SK-N-SH (cell line): ENCODE measurements around the gene MORC3. TPM values are rescaled to one million over a fixed set of nuclear protein-coding genes. Genes with fewer than 3 reads are reported as not detected.

ENCODE experiments used
- CTCF ChIA-PET: fragments of 300-600, 350-600 bp; formaldehyde crosslinking; extraction: SDS; loops from one replicate; lab custom pipeline; 2021; lab: Yijun Ruan, JAX
- POLR2A ChIA-PET: fragments of 350-600 bp; sonication (Branson Sonifier 250); formaldehyde crosslinking; extraction: SDS; loops from one replicate; lab custom pipeline; 2020; ENCODE audit warnings: antibody characterized with exemption, inconsistent platforms; lab: Yijun Ruan, JAX
- DNase-seq: peaks from one replicate; pipeline ENCODE4 v3.0.0; 2012
- H2AFZ ChIP-seq: fragments of 200-600 bp; sonication (generic); 2 replicates; pipeline ENCODE4 v1.8.1; 2016; ENCODE audit warnings: antibody characterized with exemption, mild to moderate bottlenecking, low read depth
- H3F3A ChIP-seq: fragments of 200-600 bp; sonication (generic); replicated peaks from 2 replicates; pipeline ENCODE3; 2016; ENCODE audit warnings: antibody characterized with exemption, mild to moderate bottlenecking; ENCODE audit not compliant: insufficient read depth
- H3K27ac ChIP-seq, 2 experiments: fragments of 200-500 bp in 1 of 2; fragments of 200-600 bp in 1 of 2; sonication (Bioruptor generic) in 1 of 2; sonication (generic), shearing (Covaris generic) in 1 of 2; 2 replicates each; pipeline versions ENCODE4 v1.5.1 to v1.6.1; 2014 to 2016; ENCODE audit warnings: low read depth in 2 of 2, inconsistent platforms in 1 of 2, low read length in 1 of 2, mild to moderate bottlenecking in 1 of 2, mixed read lengths in 1 of 2
- H3K27me3 ChIP-seq: fragments of 200-600 bp; sonication (generic), shearing (Covaris generic); 2 replicates; pipeline ENCODE4 v1.6.1; 2016; ENCODE audit warnings: mixed run types; ENCODE audit not compliant: insufficient read depth
- H3K36me3 ChIP-seq, 2 experiments: fragments of 200-500 bp in 1 of 2; fragments of 200-600 bp in 1 of 2; sonication (Bioruptor generic) in 1 of 2; sonication (generic) in 1 of 2; replicated peaks in 1 of 2; 2 replicates each; pipeline versions ENCODE3 to v1.5.1; 2014 to 2016; ENCODE audit warnings: low read length in 1 of 2, mild to moderate bottlenecking in 1 of 2; ENCODE audit not compliant: insufficient read depth in 2 of 2, control insufficient read depth in 1 of 2
- H3K4me1 ChIP-seq, 2 experiments: fragments of 200-500 bp in 1 of 2; fragments of 200-600 bp in 1 of 2; sonication (Bioruptor generic) in 1 of 2; sonication (generic), shearing (Covaris generic) in 1 of 2; 2 replicates each; pipeline versions ENCODE4 v1.5.1 to v1.6.1; 2014 to 2016; ENCODE audit warnings: low read depth in 1 of 2, low read length in 1 of 2, mixed run types in 1 of 2; ENCODE audit not compliant: insufficient read depth in 2 of 2, control insufficient read depth in 1 of 2
- H3K4me2 ChIP-seq: fragments of 200-600 bp; sonication (generic), shearing (Covaris generic); 2 replicates; pipeline ENCODE4 v1.6.1; 2017; ENCODE audit warnings: mixed run types
- H3K4me3 ChIP-seq, 2 experiments: fragments of 200-500 bp in 1 of 2; fragments of 200-600 bp in 1 of 2; sonication (Bioruptor generic) in 1 of 2; sonication (generic), shearing (Covaris generic) in 1 of 2; 2 replicates each; pipeline versions ENCODE4 v1.5.1 to v1.8.1; 2014 to 2016; ENCODE audit warnings: low read depth in 2 of 2, inconsistent platforms in 1 of 2, low read length in 1 of 2, mild to moderate bottlenecking in 1 of 2, mixed read lengths in 1 of 2, moderate library complexity in 1 of 2
- H3K79me2 ChIP-seq: fragments of 200-600 bp; sonication (generic); 2 replicates; pipeline ENCODE4 v1.8.1; 2017; ENCODE audit warnings: mild to moderate bottlenecking; ENCODE audit not compliant: insufficient read depth
- H3K9ac ChIP-seq: fragments of 200-600 bp; sonication (generic); 2 replicates; pipeline ENCODE4 v1.6.1; 2017; ENCODE audit warnings: mixed run types
- H3K9me2 ChIP-seq: fragments of 200-600 bp; sonication (generic); 2 replicates; pipeline ENCODE4 v1.6.1; 2017; ENCODE audit warnings: mixed run types
- H3K9me3 ChIP-seq: fragments of 200-600 bp; sonication (generic); 2 replicates; pipeline ENCODE4 v1.6.1; 2017; ENCODE audit warnings: mixed run types, mild to moderate bottlenecking, moderate library complexity
- H4K20me1 ChIP-seq: fragments of 200-600 bp; sonication (generic); 2 replicates; pipeline ENCODE4 v1.6.1; 2017; ENCODE audit warnings: mild to moderate bottlenecking, mixed run types; ENCODE audit not compliant: insufficient read depth
- CHD2 ChIP-seq: fragments of 150-350 bp; IDR thresholded peaks from 2 replicates; pipeline ENCODE4 v1.6.1; 2018; ENCODE audit warnings: low read length; ENCODE audit not compliant: partially characterized antibody
- EZH2phosphoT487 ChIP-seq: fragments of 200-600 bp; sonication (generic); IDR thresholded peaks from 2 replicates; pipeline ENCODE4 v1.6.1; 2017; ENCODE audit warnings: low read depth, mixed run types, mild to moderate bottlenecking, antibody characterized with exemption, moderate library complexity, borderline replicate concordance
- FOSL2 ChIP-seq: IDR thresholded peaks from 2 replicates; pipeline ENCODE4 v1.4.0; 2012; ENCODE audit warnings: low read depth, mild to moderate bottlenecking, moderate library complexity, borderline replicate concordance
- FOXM1 ChIP-seq: IDR thresholded peaks from 2 replicates; pipeline ENCODE4 v1.4.0; 2012; ENCODE audit warnings: low read depth, mild to moderate bottlenecking
- JUND ChIP-seq: IDR thresholded peaks from 2 replicates; pipeline ENCODE4 v1.4.0; 2012
- MXI1 ChIP-seq: IDR thresholded peaks from 2 replicates; pipeline ENCODE4 v1.6.1; 2012; ENCODE audit warnings: mild to moderate bottlenecking, low read depth, low read length, improper control_type of control experiment
- POLR2AphosphoS5 ChIP-seq: IDR thresholded peaks from 2 replicates; pipeline ENCODE4 v1.6.1; 2012; ENCODE audit warnings: low read depth, low read length
- SIN3A ChIP-seq: IDR thresholded peaks from 2 replicates; pipeline ENCODE4 v1.6.1; 2012; ENCODE audit warnings: low read depth, mild to moderate bottlenecking, low read length, moderate library complexity, borderline replicate concordance
- TCF12 ChIP-seq: IDR thresholded peaks from 2 replicates; pipeline ENCODE4 v1.4.0; 2012
- TEAD4 ChIP-seq: IDR thresholded peaks from 2 replicates; pipeline ENCODE4 v1.4.0; 2012; ENCODE audit warnings: mild to moderate bottlenecking, borderline replicate concordance; ENCODE audit not compliant: insufficient read depth
- ZBTB33 ChIP-seq: IDR thresholded peaks from 2 replicates; pipeline ENCODE4 v1.4.0; 2012; ENCODE audit warnings: low read depth, borderline replicate concordance
- WGBS: methylation state at CpG from one replicate; pipeline ENCODE4 v1.1.6; 2017; ENCODE audit warnings: low lambda C conversion rate; 5-methylcytosine and 5-hydroxymethylcytosine counted together
- polyA plus RNA-seq, 3 experiments: library from polyadenylated mRNA; depleted of rRNA; stranded (reverse); fragments of >200 nt; gene quantifications; 2 replicates each; pipeline ENCODE4 v1.2.3, GENCODE V29; 2012
- small RNA-seq, 7 experiments: library from RNA; depleted of rRNA; stranded (forward); fragments of <200 nt; gene quantifications; one replicate each; pipeline ENCODE3, GENCODE V24; 2012

The MORC3 gene
- polyA plus RNA-seq, 1 of the 3 experiments (the other 2 are of a cell fraction), result 8.2 TPM

- no peak overlapping the region for H3K4me3 ChIP-seq
- H3K36me3 ChIP-seq, result no peaks in the 10 kb centered on the region
- DNase-seq, result no peak
- peaks cover 6 to 9% of the 10 kb centered on the region in 2 experiments; a peak in 2 of 4 replicates for H3K4me1 ChIP-seq
- TF ChIP-seq FOXM1, result no peak
- TF ChIP-seq EZH2phosphoT487, result no peak
- no peak for TF ChIP-seq TCF12
- no peak for TF ChIP-seq ZBTB33
- no peak for TF ChIP-seq JUND
- TF ChIP-seq SIN3A, result no peak
- TF ChIP-seq POLR2AphosphoS5, result no peak
- no peak for TF ChIP-seq CHD2
- no peak for TF ChIP-seq TEAD4
- TF ChIP-seq MXI1, result no peak
- TF ChIP-seq FOSL2, result no peak
- no peaks in the 10 kb centered on the region for H4K20me1 ChIP-seq
- POLR2A ChIA-PET, result no interaction called here
- peaks cover 16% of the 10 kb centered on the region for H3F3A ChIP-seq
- no peak overlapping the region for H2AFZ ChIP-seq
- H3K9me3 ChIP-seq, result no peaks in the 10 kb centered on the region
- H3K27ac ChIP-seq, result no peak overlapping the region
- no peak overlapping the region for H3K9ac ChIP-seq
- H3K9me2 ChIP-seq, result no peaks in the 10 kb centered on the region
- 88% methylated on average over 9 of the region's 9 CpGs for WGBS
- no peaks in the 10 kb centered on the region for H3K27me3 ChIP-seq
- no peaks in the 10 kb centered on the region for H3K79me2 ChIP-seq
- no peak overlapping the region for H3K4me2 ChIP-seq
- CTCF ChIA-PET, result interaction anchor here (1.0 kb wide), 1 partner anchor 79 kb away, joined by 3 read pairs; no protein-coding TSS in a partner anchor
Measured at GRCh38 chr21:36425286-36425685, 105.3 kb downstream of the MORC3 start.

Small RNA genes lying within 50 kb of the gene (small RNA-seq; reads per million reads assigned to genes)
- 0 reads per million in 7 experiments for gene ATP5MFP1

Other genes with a start within 250 kb of the MORC3 start
- 5.7 and 6.7 TPM in 2 replicates for gene CBR3, start 185.1 kb upstream of the MORC3 start, polyA plus RNA-seq (2012; rRNA removed)
- gene DOP1B, start 163.4 kb upstream of the MORC3 start, polyA plus RNA-seq (2012; rRNA removed), result 4.3 and 4.9 TPM in 2 replicates
- gene CHAF1B, start 65.2 kb downstream of the MORC3 start, polyA plus RNA-seq (2012; rRNA removed), result 5.6 and 6.8 TPM in 2 replicates
- not detected in 2 replicates for gene CLDN14, start 159.9 kb downstream of the MORC3 start, polyA plus RNA-seq (2012; rRNA removed)